NK-92 treated with Interleukin-12 subunit alpha and Interleukin-12 subunit beta, amount 100 ng/mL, for 24 hours (cell line): ENCODE data around the gene CYP4A11.
"Not testable (repeated sequence)": the region's sequence is repeated elsewhere in the genome, so short reads cannot be mapped to it uniquely, and the experiment has no call there.

Source experiments
- DNase-seq: peaks from one replicate; lab custom pipeline; 2025; lab: John Stamatoyannopoulos, UW

Gene CYP4A11

GRCh38 chr1:46910790-46911189 lies 30.5 kb downstream of the CYP4A11 start:
- no peak for DNase-seq

DNA sequence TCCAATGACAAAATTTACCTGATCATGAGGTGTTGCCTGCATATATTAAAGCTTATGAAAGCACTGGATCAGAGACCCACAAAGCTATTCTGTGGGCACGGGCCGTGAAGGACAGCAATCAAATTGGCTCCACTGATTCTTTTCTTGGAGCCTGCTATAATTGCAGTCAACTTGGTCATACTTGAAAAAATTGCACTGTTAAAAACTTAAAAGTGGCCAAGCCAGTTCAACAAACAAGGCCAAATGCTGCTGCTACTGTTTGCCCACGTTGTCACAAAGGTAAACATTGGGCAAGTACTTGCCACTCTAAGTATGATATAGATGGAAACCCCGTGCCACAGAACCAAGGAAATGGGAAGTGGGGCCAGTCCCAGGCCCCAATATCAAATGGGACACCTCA lies 37.8 kb downstream of the CYP4A11 start:
- DNase-seq, result no peak

GRCh38 chr1:46900401-46900800 lies 40.9 kb downstream of the CYP4A11 start:
- DNase-seq, result no peak

DNA sequence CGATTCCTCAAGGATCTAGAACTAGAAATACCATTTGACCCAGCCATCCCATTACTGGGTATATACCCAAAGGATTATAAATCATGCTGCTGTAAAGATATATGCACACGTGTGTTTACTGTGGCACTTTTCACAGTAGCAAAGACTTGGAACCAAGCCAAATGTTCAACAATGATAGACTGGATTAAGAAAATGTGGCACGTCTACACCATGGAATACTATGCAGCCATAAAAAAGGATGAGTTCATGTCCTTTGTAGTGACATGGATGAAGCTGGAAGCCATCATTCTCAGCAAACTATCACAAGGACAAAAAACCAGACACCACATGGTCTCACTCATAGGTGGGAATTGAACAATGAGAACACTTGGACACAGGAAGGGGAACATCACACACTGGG lies 59.6 kb downstream of the CYP4A11 start:
- not testable (repeated sequence) for DNase-seq
